Endothelial cell of umbilical vein (primary cell): ENCODE measurements around the gene ERBB2. TPM values are rescaled to one million over a fixed set of nuclear protein-coding genes. Genes with fewer than 3 reads are reported as not detected.

Source experiments
- BruUV-seq: library from RNA; stranded (reverse); fragments of 400-500 nt; replicated peaks from 2 replicates; lab custom pipeline; 2021; lab: Mats Ljungman, UMichigan
- CTCF ChIA-PET: fragments of 300-600, 350-600 bp; sonication (Branson Sonifier 250); formaldehyde crosslinking; loops from one replicate; lab custom pipeline; 2021; ENCODE audit warnings: antibody characterized with exemption, inconsistent platforms; lab: Charles Lee
- POLR2A ChIA-PET: fragments of 300-600, 350-600 bp; sonication (Branson Sonifier 250); formaldehyde crosslinking; loops from one replicate; lab custom pipeline; 2021; ENCODE audit warnings: antibody characterized with exemption, inconsistent platforms; lab: Charles Lee
- DNase-seq: peaks from one replicate; pipeline ENCODE4 v3.0.0-alpha.2; 2011; ENCODE audit warnings: low read depth, low spot score
- FAIRE-seq: peaks from 2 replicates; lab custom pipeline; 2011; peaks lifted over from hg19 to GRCh38; lab: Jason Lieb, UNC
- H2AFZ ChIP-seq: 2 replicates; pipeline ENCODE4 v1.6.0; 2012; ENCODE audit warnings: low read depth, low read length, control low read depth, inconsistent platforms
- H3K27ac ChIP-seq: 2 replicates; pipeline ENCODE4 v1.5.1; 2011; ENCODE audit warnings: low read depth, mild to moderate bottlenecking, control low read depth, low read length, moderate library complexity; ENCODE audit not compliant: insufficient read depth
- H3K27me3 ChIP-seq, 2 experiments: 2 replicates each; pipeline versions ENCODE4 v1.6.0 to v1.6.1; 2011; ENCODE audit warnings: low read length in 2 of 2, mixed read lengths in 1 of 2; ENCODE audit not compliant: control insufficient read depth in 2 of 2, insufficient read depth in 2 of 2
- H3K36me3 ChIP-seq, 2 experiments: 2 replicates in 1 of 2; 3 replicates in 1 of 2; pipeline ENCODE4 v1.5.1; 2011; ENCODE audit warnings: low read length in 2 of 2, mild to moderate bottlenecking in 1 of 2, moderate library complexity in 1 of 2; ENCODE audit not compliant: control insufficient read depth in 2 of 2, insufficient read depth in 2 of 2; ENCODE audit errors: extremely low read depth in 1 of 2
- H3K4me1 ChIP-seq: 3 replicates; pipeline ENCODE4 v1.5.1; 2011; ENCODE audit warnings: mild to moderate bottlenecking, low read length; ENCODE audit not compliant: control insufficient read depth, insufficient read depth; ENCODE audit errors: extremely low read depth
- H3K4me2 ChIP-seq: 2 replicates; pipeline ENCODE4 v1.6.1; 2011; ENCODE audit warnings: low read length, control low read depth, mixed read lengths; ENCODE audit not compliant: insufficient read depth
- H3K4me3 ChIP-seq, 3 experiments: fragments of 200-600 bp in 1 of 3; sonication (generic), shearing (Covaris generic) in 1 of 3; replicated peaks in 1 of 3; 2 replicates each; pipeline ENCODE4 v1.5.1; 2011 to 2016; ENCODE audit warnings: control low read depth in 3 of 3, low read length in 3 of 3, mild to moderate bottlenecking in 2 of 3, inconsistent platforms in 1 of 3, low read depth in 1 of 3, moderate library complexity in 1 of 3; ENCODE audit not compliant: insufficient read depth in 1 of 3
- H3K79me2 ChIP-seq: 2 replicates; pipeline ENCODE4 v1.6.0; 2012; ENCODE audit warnings: low read length, inconsistent platforms; ENCODE audit not compliant: control insufficient read depth, insufficient read depth
- H3K9ac ChIP-seq: replicated peaks from 2 replicates; pipeline ENCODE3; 2011; ENCODE audit warnings: low read length, control low read depth; ENCODE audit not compliant: insufficient read depth; ENCODE audit errors: extremely low read depth
- H3K9me1 ChIP-seq: replicated peaks from 3 replicates; pipeline ENCODE4 v1.6.0; 2011; ENCODE audit warnings: mild to moderate bottlenecking, low read length; ENCODE audit not compliant: control insufficient read depth, insufficient read depth; ENCODE audit errors: extremely low read depth
- H3K9me3 ChIP-seq: replicated peaks from 2 replicates; pipeline ENCODE4 v1.5.1; 2012; ENCODE audit warnings: low read length, inconsistent platforms; ENCODE audit not compliant: control insufficient read depth, insufficient read depth
- H4K20me1 ChIP-seq: replicated peaks from 2 replicates; pipeline ENCODE3; 2011; ENCODE audit warnings: mild to moderate bottlenecking, low read length; ENCODE audit not compliant: control insufficient read depth, insufficient read depth; ENCODE audit errors: extremely low read depth
- CTCF ChIP-seq, 2 donors: IDR thresholded peaks; 1 replicate in 1 of 2; 2 replicates in 1 of 2; pipeline ENCODE4 v1.5.1; 2011; ENCODE audit warnings: low read length in 2 of 2, mild to moderate bottlenecking in 2 of 2, moderate library complexity in 2 of 2, control low read depth in 1 of 2, inconsistent platforms in 1 of 2, low read depth in 1 of 2; ENCODE audit not compliant: insufficient read depth in 1 of 2; ENCODE audit errors: extremely low read depth in 1 of 2
- EZH2 ChIP-seq: IDR thresholded peaks from 2 replicates; pipeline ENCODE4 v1.6.1; 2012; ENCODE audit warnings: borderline replicate concordance, low read depth, mild to moderate bottlenecking, moderate library complexity, low read length, inconsistent platforms; ENCODE audit not compliant: severe bottlenecking
- FOS ChIP-seq: IDR thresholded peaks from 2 replicates; pipeline ENCODE4 v1.6.1; 2011; ENCODE audit warnings: mild to moderate bottlenecking, low read length, moderate library complexity, borderline replicate concordance; ENCODE audit not compliant: insufficient read depth
- GATA2 ChIP-seq: IDR thresholded peaks from 2 replicates; pipeline ENCODE4 v1.7.0; 2011; ENCODE audit warnings: low read depth, mild to moderate bottlenecking, moderate library complexity, mixed read lengths, low read length; ENCODE audit not compliant: insufficient read length, insufficient read depth
- JUN ChIP-seq: IDR thresholded peaks from 2 replicates; pipeline ENCODE4 v1.6.1; 2011; ENCODE audit warnings: borderline replicate concordance, low read depth; ENCODE audit not compliant: insufficient read length, insufficient read depth
- MAX ChIP-seq: IDR thresholded peaks from 2 replicates; pipeline ENCODE4 v1.6.1; 2011; ENCODE audit not compliant: insufficient read depth, insufficient read length
- MYC ChIP-seq: IDR thresholded peaks from one replicate; pipeline ENCODE4 v1.6.1; 2011; ENCODE audit warnings: mild to moderate bottlenecking, low read depth, low read length
- POLR2A ChIP-seq: IDR thresholded peaks from 2 replicates; pipeline ENCODE4 v1.6.1; 2012; ENCODE audit warnings: low read depth, mild to moderate bottlenecking, control low read depth, low read length
- POLR2AphosphoS5 ChIP-seq: IDR thresholded peaks from 2 replicates; pipeline ENCODE4 v1.6.1; 2012; ENCODE audit warnings: low read depth, mild to moderate bottlenecking, control low read depth, low read length, moderate library complexity; ENCODE audit not compliant: insufficient read depth
- dilution Hi-C: fragments of 300-500 bp; cut with MboI; formaldehyde crosslinking; loops from one replicate; pipeline ENCODE4 v1.15.0; 2019; ENCODE audit warnings: low sequenced_read_pairs; ENCODE audit not compliant: extremely low pct_ligation_motif_present
- intact Hi-C: fragments of 100-400 bp; cut with micrococcal nuclease; formaldehyde crosslinking; loops from one replicate; pipeline ENCODE4 v1.10.0; 2022
- polyA plus RNA-seq, 4 experiments: library from polyadenylated mRNA; depleted of rRNA in 3 of 4; stranded (reverse) in 3 of 4; unstranded in 1 of 4; fragments of >200 nt; gene quantifications; 2 replicates each; pipeline versions ENCODE4 v1.2.1 to v1.2.3, GENCODE V29; 2011 to 2012; ENCODE audit warnings: missing spikeins in 1 of 4
- total RNA-seq: library from RNA; stranded (reverse); gene quantifications from 2 replicates; pipeline ENCODE4 v1.2.3, GENCODE V29; 2021

The ERBB2 gene
- total and polyA plus RNA-seq, 2 donors (not counting 3 experiments of a cell fraction or from before 2014, with no cell fraction given): 20.6 to 32.9 TPM

DNA sequence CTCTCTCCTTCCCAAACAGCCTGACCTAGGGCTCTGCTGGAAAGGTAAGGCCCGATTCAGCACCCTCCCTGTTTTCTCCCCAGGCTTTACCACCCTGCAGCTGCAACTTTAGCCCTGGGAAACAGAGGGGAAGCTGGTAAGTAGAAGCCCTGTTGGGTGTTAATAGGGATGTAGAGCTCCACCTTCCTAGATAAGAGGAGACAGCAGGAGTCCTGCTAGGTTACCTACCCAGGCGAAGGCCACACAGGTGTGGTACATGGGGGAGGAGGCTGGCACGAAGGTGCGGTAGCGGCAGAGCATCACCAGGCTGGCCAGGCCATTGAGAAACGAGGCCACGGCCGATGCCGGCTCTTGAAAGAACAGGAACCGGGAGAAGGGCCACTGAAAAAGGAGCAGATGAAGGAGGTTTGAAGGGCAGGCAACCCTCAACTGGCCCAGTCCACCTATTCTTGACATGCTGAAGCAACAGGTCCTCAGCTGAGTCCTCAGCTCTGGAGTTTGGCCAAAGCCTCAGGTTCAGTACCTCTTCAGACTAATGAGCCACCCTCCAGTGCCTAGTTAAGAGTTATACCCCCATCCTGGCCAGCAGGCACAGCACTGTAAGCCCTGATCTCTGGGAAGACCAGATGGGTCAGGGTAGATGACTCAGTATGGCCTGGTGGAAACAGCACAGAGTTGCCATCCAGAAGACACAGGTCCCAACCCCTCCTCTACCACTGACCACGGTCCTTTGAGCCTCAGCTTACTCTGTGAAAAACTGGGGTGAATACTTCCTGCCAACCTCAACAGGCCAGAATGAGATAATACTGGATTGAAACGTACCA lies 15.3 kb upstream of the ERBB2 start:
- H3K4me1 ChIP-seq: peaks cover 9% of the 10 kb centered on the region
- H3K9me3 ChIP-seq: no peaks in the 10 kb centered on the region
- dilution Hi-C loops: no loop called here
- no peak overlapping the region for H3K9ac ChIP-seq
- no peaks in the 10 kb centered on the region for H3K9me1 ChIP-seq
- H3K79me2 ChIP-seq: no peaks in the 10 kb centered on the region
- H3K27me3 ChIP-seq: no peaks in the 10 kb centered on the region
- no peak for FAIRE-seq
- TF ChIP-seq FOS: no peak
- no peak for TF ChIP-seq MAX
- TF ChIP-seq JUN: no peak
- no peak for TF ChIP-seq POLR2A
- no peak for TF ChIP-seq MYC
- TF ChIP-seq CTCF (IDR thresholded peaks at IDR 0.05; ENCODE audit: extremely low read depth in 1 of 2, insufficient read depth in 1 of 2, low read depth in 1 of 2, low read length in 2 of 2): no peak
- TF ChIP-seq GATA2: no peak
- TF ChIP-seq POLR2AphosphoS5: no peak
- no peak for TF ChIP-seq EZH2
- no peak overlapping the region for H3K4me3 ChIP-seq
- CTCF ChIA-PET: interaction anchor here (1.2 kb wide), 1 partner anchor 61 kb away, joined by 3 read pairs; no protein-coding TSS in a partner anchor
- DNase-seq: no peak
- BruUV-seq: no TSS peak
- no peaks in the 10 kb centered on the region for H4K20me1 ChIP-seq
- H2AFZ ChIP-seq: no peak overlapping the region
- no peak overlapping the region for H3K27ac ChIP-seq
- H3K36me3 ChIP-seq: no peaks in the 10 kb centered on the region
- POLR2A ChIA-PET: no interaction called here
- H3K4me2 ChIP-seq: no peak overlapping the region
- intact Hi-C loops: no loop called here
